GM12801 (cell line): ENCODE data around the gene SLC25A47.

Experiments
- TF ChIP-seq, protein P1 (sequence below): IDR thresholded peaks from one replicate; pipeline ENCODE4 v1.5.1; 2011; ENCODE audit warnings: control low read depth; ENCODE audit not compliant: insufficient read length; ENCODE audit errors: extremely low read depth

The SLC25A47 gene

GRCh38 chr14:100322138-100322957 lies 791 bp upstream of the SLC25A47 start:
- TF ChIP-seq, protein P1, sequence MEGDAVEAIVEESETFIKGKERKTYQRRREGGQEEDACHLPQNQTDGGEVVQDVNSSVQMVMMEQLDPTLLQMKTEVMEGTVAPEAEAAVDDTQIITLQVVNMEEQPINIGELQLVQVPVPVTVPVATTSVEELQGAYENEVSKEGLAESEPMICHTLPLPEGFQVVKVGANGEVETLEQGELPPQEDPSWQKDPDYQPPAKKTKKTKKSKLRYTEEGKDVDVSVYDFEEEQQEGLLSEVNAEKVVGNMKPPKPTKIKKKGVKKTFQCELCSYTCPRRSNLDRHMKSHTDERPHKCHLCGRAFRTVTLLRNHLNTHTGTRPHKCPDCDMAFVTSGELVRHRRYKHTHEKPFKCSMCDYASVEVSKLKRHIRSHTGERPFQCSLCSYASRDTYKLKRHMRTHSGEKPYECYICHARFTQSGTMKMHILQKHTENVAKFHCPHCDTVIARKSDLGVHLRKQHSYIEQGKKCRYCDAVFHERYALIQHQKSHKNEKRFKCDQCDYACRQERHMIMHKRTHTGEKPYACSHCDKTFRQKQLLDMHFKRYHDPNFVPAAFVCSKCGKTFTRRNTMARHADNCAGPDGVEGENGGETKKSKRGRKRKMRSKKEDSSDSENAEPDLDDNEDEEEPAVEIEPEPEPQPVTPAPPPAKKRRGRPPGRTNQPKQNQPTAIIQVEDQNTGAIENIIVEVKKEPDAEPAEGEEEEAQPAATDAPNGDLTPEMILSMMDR, result no peak

- TF ChIP-seq, protein P1, result no peak
Observed at GRCh38 chr14:100323942-100324307, 786 bp downstream of the SLC25A47 start.

DNA sequence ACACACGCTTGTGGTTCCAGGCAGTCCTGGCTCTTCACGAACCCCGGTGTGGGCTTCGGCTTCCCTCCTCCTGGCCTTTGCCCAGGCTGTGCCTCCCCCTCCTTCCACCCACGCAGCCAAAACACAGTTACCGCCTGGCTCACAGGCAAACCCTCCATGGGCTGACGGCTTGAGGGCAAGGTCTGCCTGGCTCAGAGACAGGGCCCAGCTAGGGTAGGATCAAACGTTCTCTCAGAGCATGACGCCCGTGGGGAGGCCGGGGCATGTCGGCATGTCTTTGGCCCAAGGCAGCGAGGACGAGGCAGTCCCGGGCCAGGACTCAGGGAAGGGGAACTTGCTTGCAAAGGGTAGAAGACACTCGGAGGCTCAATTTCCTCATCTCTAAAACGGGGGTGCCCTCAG lies 2.1 kb downstream of the SLC25A47 start:
- TF ChIP-seq, protein P1, result no peak

GRCh38 chr14:100325958-100326357 lies 2.8 kb downstream of the SLC25A47 start:
- TF ChIP-seq, protein P1, result no peak

- TF ChIP-seq, protein P1, result no peak
Observed at GRCh38 chr14:100327128-100327527, 4.0 kb downstream of the SLC25A47 start.

DNA sequence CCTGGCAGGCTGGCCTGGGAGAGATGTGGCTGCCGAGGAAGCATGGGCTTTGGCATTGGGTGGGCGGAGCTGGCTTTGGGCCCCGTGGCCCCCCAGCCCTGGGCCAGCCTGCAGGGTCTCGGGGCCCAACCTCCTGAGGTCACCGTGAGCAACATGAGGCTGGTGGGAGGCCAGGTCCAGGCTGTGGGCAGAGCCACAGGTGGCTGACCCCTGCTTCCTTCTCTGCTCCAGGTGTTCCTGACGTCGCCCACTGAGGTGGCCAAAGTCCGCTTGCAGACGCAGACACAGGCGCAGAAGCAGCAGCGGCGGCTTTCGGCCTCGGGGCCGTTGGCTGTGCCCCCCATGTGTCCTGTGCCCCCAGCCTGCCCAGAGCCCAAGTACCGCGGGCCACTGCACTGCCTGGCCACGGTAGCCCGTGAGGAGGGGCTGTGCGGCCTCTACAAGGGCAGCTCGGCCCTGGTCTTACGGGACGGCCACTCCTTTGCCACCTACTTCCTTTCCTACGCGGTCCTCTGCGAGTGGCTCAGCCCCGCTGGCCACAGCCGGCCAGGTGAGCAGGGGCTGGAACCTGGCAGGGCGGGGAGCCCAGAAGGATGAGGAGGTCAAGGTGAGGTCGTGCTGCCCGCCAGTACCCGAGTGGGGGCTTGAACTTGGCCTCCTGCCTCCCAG lies 5.5 kb downstream of the SLC25A47 start:
- TF ChIP-seq, protein P1, result no peak

DNA sequence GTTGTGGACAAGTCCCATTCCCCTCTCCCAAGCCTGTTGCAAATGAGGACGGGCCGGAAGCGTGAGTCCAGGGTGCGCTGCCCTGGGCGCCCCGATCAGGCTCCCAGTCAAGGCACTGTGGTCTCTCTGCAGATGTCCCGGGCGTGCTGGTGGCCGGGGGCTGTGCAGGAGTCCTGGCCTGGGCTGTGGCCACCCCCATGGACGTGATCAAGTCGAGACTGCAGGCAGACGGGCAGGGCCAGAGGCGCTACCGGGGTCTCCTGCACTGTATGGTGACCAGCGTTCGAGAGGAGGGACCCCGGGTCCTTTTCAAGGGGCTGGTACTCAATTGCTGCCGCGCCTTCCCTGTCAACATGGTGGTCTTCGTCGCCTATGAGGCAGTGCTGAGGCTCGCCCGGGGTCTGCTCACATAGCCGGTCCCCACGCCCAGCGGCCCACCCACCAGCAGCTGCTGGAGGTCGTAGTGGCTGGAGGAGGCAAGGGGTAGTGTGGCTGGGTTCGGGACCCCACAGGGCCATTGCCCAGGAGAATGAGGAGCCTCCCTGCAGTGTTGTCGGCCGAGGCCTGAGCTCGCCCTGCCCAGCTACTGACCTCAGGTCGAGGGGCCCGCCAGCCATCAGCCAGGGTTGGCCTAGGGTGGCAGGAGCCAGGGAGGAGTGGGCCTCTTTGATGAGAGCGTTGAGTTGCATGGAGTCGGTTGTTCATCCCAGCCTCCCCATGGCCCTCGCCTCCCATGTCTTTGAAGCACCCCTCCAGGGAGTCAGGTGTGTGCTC lies 6.3 kb downstream of the SLC25A47 start:
- TF ChIP-seq, protein P1, result no peak
